Tibial nerve (tissue), 4 donors: ENCODE results near the gene OTOF. TPM values are rescaled to one million over a fixed set of nuclear protein-coding genes. Genes with fewer than 3 reads are reported as not detected.

Experiments
- DNase-seq, 2 donors: peaks; one replicate each; pipeline ENCODE4 v3.0.0-alpha.2; 2019; ENCODE audit warnings: low spot score in 2 of 2
- H3K27ac ChIP-seq, 4 donors: fragments of 200-600 bp; sonication (generic) in 3 of 4; one replicate each; pipeline ENCODE4 v1.5.1; 2017 to 2019; ENCODE audit warnings: mild to moderate bottlenecking in 1 of 4
- H3K27me3 ChIP-seq, 2 donors: fragments of 200-600 bp; sonication (generic) in 1 of 2; one replicate each; pipeline versions ENCODE4 v1.5.1 to v1.6.0; 2017 to 2019
- H3K36me3 ChIP-seq, 3 donors: fragments of 200-600 bp; sonication (generic); one replicate each; pipeline ENCODE4 v1.5.1; 2018 to 2019
- H3K4me1 ChIP-seq, 4 donors: fragments of 200-600 bp; sonication (generic) in 3 of 4; one replicate each; pipeline ENCODE4 v1.5.1; 2017 to 2019
- H3K4me3 ChIP-seq, 4 donors: fragments of 200-600 bp; sonication (generic) in 3 of 4; one replicate each; pipeline ENCODE4 v1.5.1; 2017 to 2019; ENCODE audit warnings: mild to moderate bottlenecking in 1 of 4, moderate library complexity in 1 of 4
- H3K9me3 ChIP-seq, 4 donors: fragments of 200-600 bp; sonication (generic) in 3 of 4; one replicate each; pipeline ENCODE4 v1.5.1; 2017 to 2019
- CTCF ChIP-seq, 5 experiments: fragments of 200-600 bp in 3 of 5; fragments of 450-650 bp in 2 of 5; sonication (generic) in 3 of 5; IDR thresholded peaks; one replicate each; pipeline ENCODE4 v1.5.1; 2016 to 2019; ENCODE audit warnings: antibody characterized with exemption in 5 of 5, mild to moderate bottlenecking in 3 of 5, moderate library complexity in 2 of 5
- EP300 ChIP-seq, 2 donors: sonication (generic); formaldehyde crosslinking; IDR thresholded peaks; one replicate each; pipeline ENCODE4 v1.6.1; 2017; ENCODE audit warnings: antibody characterized with exemption in 2 of 2, mild to moderate bottlenecking in 1 of 2
- POLR2A ChIP-seq, 2 donors: fragments of 450-650 bp; IDR thresholded peaks; one replicate each; pipeline ENCODE4 v1.6.1; 2017; ENCODE audit warnings: antibody characterized with exemption in 2 of 2, mild to moderate bottlenecking in 2 of 2, moderate library complexity in 2 of 2
- WGBS, 2 donors: methylation state at CpG; one replicate each; pipeline ENCODE4 v1.1.5; 2018; 5-methylcytosine and 5-hydroxymethylcytosine counted together
- total RNA-seq, 4 donors: library from RNA; depleted of rRNA; stranded (reverse); fragments of >200 nt; gene quantifications; one replicate each; pipeline ENCODE4 v1.1.0, GENCODE V29; 2016

OTOF gene
- total RNA-seq, 4 donors from 2014 or later, result under 0.01 to 0.30 (median 0.22) TPM; not detected in 1

DNA sequence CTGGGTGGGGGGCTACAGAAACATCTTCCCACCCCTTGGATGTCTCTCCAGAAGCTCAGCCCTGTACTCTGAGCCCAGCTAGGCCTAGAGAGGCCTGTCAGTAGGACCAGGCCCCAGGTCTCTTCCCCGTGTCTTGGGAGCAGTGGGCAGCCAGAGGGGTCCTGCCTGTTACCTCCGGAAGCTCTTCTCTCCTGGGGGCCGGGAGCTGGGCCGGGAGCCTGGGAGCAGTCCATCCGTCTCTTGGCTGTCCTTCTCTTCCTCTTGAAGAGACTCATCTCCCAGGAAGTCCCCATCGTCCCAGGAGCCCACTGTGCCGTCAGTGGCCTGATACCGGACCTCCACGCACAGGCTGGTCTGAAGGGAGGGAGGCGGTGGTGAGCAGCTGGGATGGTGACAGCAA is 38.3 kb upstream of the OTOF start:
- WGBS, 2 donors, result 79 to 92% methylated on average over 8 to 10 of the region's 10 CpGs
- Histone ChIP-seq H3K27ac (no peak overlapping the region), H3K9me3 (no peaks in the 10 kb centered on the region), H3K27me3 (peaks cover 0 to 18% of the 10 kb centered on the region in 2 donors), H3K4me1 (no peaks in the 10 kb centered on the region), H3K36me3 (no peaks in the 10 kb centered on the region), H3K4me3 (no peak overlapping the region)
- TF ChIP-seq EP300 (IDR thresholded peaks at IDR 0.05) (no peak), CTCF (IDR thresholded peaks at IDR 0.05) (no peak), POLR2A (IDR thresholded peaks at IDR 0.05) (no peak)
- DNase-seq, result no peak

DNA sequence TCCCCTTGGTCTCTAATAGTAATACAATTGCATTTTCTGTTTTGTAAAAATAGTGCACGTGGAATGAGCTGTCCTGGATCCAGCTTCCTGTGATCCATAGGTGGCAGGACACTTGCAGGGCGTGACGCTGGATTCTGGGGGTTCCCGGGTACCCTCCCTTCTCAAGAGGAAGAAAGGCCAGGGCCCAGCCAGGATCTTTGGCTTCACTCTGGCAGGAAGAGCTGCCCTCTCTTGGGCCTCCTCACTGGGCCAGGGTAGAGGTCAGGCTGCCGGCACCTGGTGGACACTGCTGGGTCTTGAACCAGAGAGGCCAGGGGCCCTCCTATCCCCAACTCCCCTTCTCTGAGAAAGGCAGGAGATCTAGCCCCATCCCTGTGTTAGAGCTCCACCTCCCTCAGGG is 37.8 kb upstream of the OTOF start:
- DNase-seq, result no peak
- no peak for TF ChIP-seq EP300 (IDR thresholded peaks at IDR 0.05)
- TF ChIP-seq POLR2A (IDR thresholded peaks at IDR 0.05), result no peak
- TF ChIP-seq CTCF (IDR thresholded peaks at IDR 0.05), result no peak
- H3K27me3 ChIP-seq, result peaks cover 0 to 14% of the 10 kb centered on the region in 2 donors
- no peak overlapping the region for H3K27ac ChIP-seq
- H3K9me3 ChIP-seq, result no peaks in the 10 kb centered on the region
- H3K36me3 ChIP-seq, result no peaks in the 10 kb centered on the region
- 65% methylated on average over 4 to 5 of the region's 5 CpGs for WGBS, 2 donors
- no peak overlapping the region for H3K4me3 ChIP-seq
- H3K4me1 ChIP-seq, result no peaks in the 10 kb centered on the region

DNA sequence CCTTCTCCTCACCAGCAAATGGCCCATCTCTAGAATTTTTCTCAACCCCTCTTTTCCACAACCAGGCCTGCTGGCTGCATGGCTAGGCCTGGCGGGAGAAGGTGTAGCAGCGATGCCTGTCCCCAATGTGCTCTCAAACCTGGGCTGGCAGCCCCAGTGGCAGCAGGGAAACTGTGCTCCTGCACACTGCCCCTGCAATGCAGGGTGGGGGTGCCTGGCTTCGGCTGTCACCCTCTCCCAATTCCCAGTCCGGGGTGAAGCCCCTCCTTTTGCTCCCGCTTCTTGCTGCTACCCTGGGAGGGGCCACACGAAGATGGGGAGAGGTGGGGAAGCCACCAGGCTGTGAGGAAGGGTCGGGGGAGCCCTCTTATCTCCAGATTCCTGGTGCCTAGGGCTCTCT is 36.1 kb upstream of the OTOF start:
- H3K27ac ChIP-seq, result no peak overlapping the region
- no peaks in the 10 kb centered on the region for H3K4me1 ChIP-seq
- no peaks in the 10 kb centered on the region for H3K9me3 ChIP-seq
- H3K36me3 ChIP-seq, result no peaks in the 10 kb centered on the region
- H3K27me3 ChIP-seq, result peaks cover 0 to 5% of the 10 kb centered on the region in 2 donors
- DNase-seq, result no peak
- no peak for TF ChIP-seq POLR2A (IDR thresholded peaks at IDR 0.05)
- no peak for TF ChIP-seq EP300 (IDR thresholded peaks at IDR 0.05)
- no peak for TF ChIP-seq CTCF (IDR thresholded peaks at IDR 0.05)
- no peak overlapping the region for H3K4me3 ChIP-seq
- WGBS, 2 donors, result 85 to 86% methylated on average over 7 of the region's 7 CpGs

GRCh38 chr2:26513261-26513660 is 35.3 kb upstream of the OTOF start:
- Histone ChIP-seq H3K4me1 (no peaks in the 10 kb centered on the region), H3K4me3 (no peak overlapping the region)

GRCh38 chr2:26511466-26511865 is 33.5 kb upstream of the OTOF start:
- Histone ChIP-seq H3K27ac (no peak overlapping the region), H3K4me3 (no peak overlapping the region), H3K36me3 (no peaks in the 10 kb centered on the region), H3K9me3 (no peaks in the 10 kb centered on the region), H3K4me1 (no peaks in the 10 kb centered on the region), H3K27me3 (no peaks in the 10 kb centered on the region)
- no peak for DNase-seq
- WGBS, 2 donors, result 85 to 96% methylated on average over 6 to 7 of the region's 7 CpGs
- TF ChIP-seq POLR2A (IDR thresholded peaks at IDR 0.05) (no peak), EP300 (IDR thresholded peaks at IDR 0.05) (no peak), CTCF (IDR thresholded peaks at IDR 0.05) (no peak)

More at GRCh38 chr2:26513261-26513660, 35.3 kb upstream of the OTOF start:
- H3K27ac ChIP-seq, result no peak overlapping the region
- no peaks in the 10 kb centered on the region for H3K36me3 ChIP-seq
- no peaks in the 10 kb centered on the region for H3K9me3 ChIP-seq
- no peak for TF ChIP-seq EP300 (IDR thresholded peaks at IDR 0.05)
- TF ChIP-seq CTCF (IDR thresholded peaks at IDR 0.05), result no peak
- TF ChIP-seq POLR2A (IDR thresholded peaks at IDR 0.05), result no peak
- 68 to 76% methylated on average over 9 of the region's 9 CpGs for WGBS, 2 donors
- DNase-seq, result no peak
- no peaks in the 10 kb centered on the region for H3K27me3 ChIP-seq
